Left lung (tissue), 10 donors: ENCODE results near the gene RNF146. TPM values are rescaled to one million over a fixed set of nuclear protein-coding genes. Genes with fewer than 3 reads are reported as not detected.
"Not testable (repeated sequence)": the region's sequence is repeated elsewhere in the genome, so short reads cannot be mapped to it uniquely, and the experiment has no call there.

Experiments
- ATAC-seq: fragments of 200-7000 bp; cut with Tn5 transposase; one replicate; pipeline ENCODE4 v1.9.1; 2020; ENCODE audit warnings: moderate library complexity
- DNase-seq, 4 donors: peaks; one replicate each; pipeline ENCODE4 v3.0.0-alpha.2; 2013 to 2020
- H3K27ac ChIP-seq, 2 donors: fragments of 200-600 bp; sonication (generic) in 1 of 2; one replicate each; pipeline versions ENCODE4 v1.5.0 to v1.8.0; 2020 to 2021
- H3K27me3 ChIP-seq, 2 donors: fragments of 200-600 bp; sonication (generic) in 1 of 2; one replicate each; pipeline versions ENCODE4 v1.5.0 to v1.8.0; 2020 to 2021
- H3K36me3 ChIP-seq, 2 donors: fragments of 200-600 bp; sonication (generic) in 1 of 2; one replicate each; pipeline versions ENCODE4 v1.5.0 to v1.8.0; 2020 to 2021
- H3K4me1 ChIP-seq, 2 donors: fragments of 200-600 bp; one replicate each; pipeline ENCODE4 v1.8.0; 2021
- H3K4me3 ChIP-seq, 2 donors: fragments of 200-600 bp; sonication (generic) in 1 of 2; one replicate each; pipeline versions ENCODE4 v1.5.0 to v1.8.0; 2020 to 2021; ENCODE audit warnings: mild to moderate bottlenecking in 1 of 2
- H3K9me3 ChIP-seq, 2 donors: fragments of 200-600 bp; sonication (generic) in 1 of 2; one replicate each; pipeline versions ENCODE4 v1.5.0 to v1.8.0; 2020 to 2021
- intact Hi-C, 2 donors: fragments of 100-400 bp; cut with DNase I; formaldehyde crosslinking; loops; one replicate each; pipeline versions ENCODE4 v1.11.2 to v1.14.2; 2022
- polyA plus RNA-seq, 6 donors: library from polyadenylated mRNA; unstranded; fragments of 120-200 nt; gene quantifications; one replicate each; pipeline ENCODE4 v1.2.1, GENCODE V29; 2013; ENCODE audit not compliant: insufficient read length in 6 of 6
- total RNA-seq, 2 donors: library from RNA; stranded (reverse); fragmentation: NEBNext Ultra II Directional; extraction: Animal tissue kit (Norgen Biotek cat#: 25700); gene quantifications; one replicate each; pipeline ENCODE4 v1.2.1, GENCODE V29; 2021
- TF ChIP-seq, protein P1 (sequence below), 2 donors: fragments of 200-600 bp; sonication (generic) in 1 of 2; IDR thresholded peaks; one replicate each; pipeline versions ENCODE4 v1.5.0 to v1.8.0; 2021; ENCODE audit warnings: antibody characterized with exemption in 2 of 2
- donor health status: DM: no; HTN: yes; CAD: no.
- donor health status: DM: no; HTN: no; CAD: no.

Gene RNF146
- total and polyA plus RNA-seq, 8 donors, result 46.4 to 129 (median 106) TPM

DNA sequence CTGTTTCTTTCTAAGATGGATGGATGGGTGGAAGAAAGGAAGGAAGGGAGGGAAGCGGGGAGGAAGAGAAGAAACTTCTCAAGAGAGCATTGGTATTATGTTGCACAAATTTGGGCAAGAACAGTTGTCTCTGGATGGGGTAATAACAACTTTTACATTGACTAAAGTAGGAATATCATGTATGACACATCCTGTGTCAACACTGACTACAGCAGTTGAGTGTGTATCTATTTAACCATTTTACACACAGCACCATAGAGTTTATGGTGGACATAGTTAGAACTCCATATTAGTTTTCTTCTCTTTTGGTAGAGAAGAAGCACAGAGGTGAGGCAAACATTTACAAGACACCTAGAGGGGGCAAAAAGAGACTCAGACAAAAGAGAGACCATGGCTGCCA lies 44.2 kb upstream of the RNF146 start:
- Histone ChIP-seq H3K9me3 (no peaks in the 10 kb centered on the region), H3K36me3 (no peaks in the 10 kb centered on the region), H3K4me3 (no peak overlapping the region), H3K4me1 (no peaks in the 10 kb centered on the region), H3K27me3 (no peaks in the 10 kb centered on the region), H3K27ac (no peak overlapping the region)
- intact Hi-C loops, result no loop called here
- DNase-seq (no peak), ATAC-seq (no peak)
- TF ChIP-seq, protein P1, sequence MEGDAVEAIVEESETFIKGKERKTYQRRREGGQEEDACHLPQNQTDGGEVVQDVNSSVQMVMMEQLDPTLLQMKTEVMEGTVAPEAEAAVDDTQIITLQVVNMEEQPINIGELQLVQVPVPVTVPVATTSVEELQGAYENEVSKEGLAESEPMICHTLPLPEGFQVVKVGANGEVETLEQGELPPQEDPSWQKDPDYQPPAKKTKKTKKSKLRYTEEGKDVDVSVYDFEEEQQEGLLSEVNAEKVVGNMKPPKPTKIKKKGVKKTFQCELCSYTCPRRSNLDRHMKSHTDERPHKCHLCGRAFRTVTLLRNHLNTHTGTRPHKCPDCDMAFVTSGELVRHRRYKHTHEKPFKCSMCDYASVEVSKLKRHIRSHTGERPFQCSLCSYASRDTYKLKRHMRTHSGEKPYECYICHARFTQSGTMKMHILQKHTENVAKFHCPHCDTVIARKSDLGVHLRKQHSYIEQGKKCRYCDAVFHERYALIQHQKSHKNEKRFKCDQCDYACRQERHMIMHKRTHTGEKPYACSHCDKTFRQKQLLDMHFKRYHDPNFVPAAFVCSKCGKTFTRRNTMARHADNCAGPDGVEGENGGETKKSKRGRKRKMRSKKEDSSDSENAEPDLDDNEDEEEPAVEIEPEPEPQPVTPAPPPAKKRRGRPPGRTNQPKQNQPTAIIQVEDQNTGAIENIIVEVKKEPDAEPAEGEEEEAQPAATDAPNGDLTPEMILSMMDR (IDR thresholded peaks at IDR 0.05), result no peak

DNA sequence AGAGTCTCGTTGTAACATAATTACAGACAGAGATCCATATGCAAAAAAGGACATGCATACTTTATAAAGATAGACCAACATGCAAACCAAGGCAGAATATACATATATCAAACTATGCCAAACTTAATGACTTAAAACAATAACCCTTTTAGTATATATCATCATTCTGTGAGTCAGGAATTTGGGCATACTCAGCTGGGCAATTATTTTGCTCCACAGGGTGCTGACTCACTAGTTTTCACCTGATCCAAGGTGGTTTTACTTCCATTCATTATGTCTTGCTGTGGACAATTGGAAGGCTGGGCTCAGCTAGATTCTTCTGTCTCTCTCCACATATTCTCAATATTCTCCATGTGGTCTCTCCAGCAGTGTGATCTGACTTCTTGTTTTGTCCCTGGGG lies 41.2 kb upstream of the RNF146 start:
- DNase-seq (no peak), ATAC-seq (no peak)
- no peaks in the 10 kb centered on the region for H3K36me3 ChIP-seq
- no peak overlapping the region for H3K4me3 ChIP-seq
- H3K27ac ChIP-seq, result no peak overlapping the region
- H3K4me1 ChIP-seq, result no peaks in the 10 kb centered on the region
- H3K27me3 ChIP-seq, result no peaks in the 10 kb centered on the region
- intact Hi-C loops, result no loop called here
- TF ChIP-seq, protein P1 (IDR thresholded peaks at IDR 0.05), result no peak
- H3K9me3 ChIP-seq, result peaks cover 0 to 8% of the 10 kb centered on the region in 2 donors

DNA sequence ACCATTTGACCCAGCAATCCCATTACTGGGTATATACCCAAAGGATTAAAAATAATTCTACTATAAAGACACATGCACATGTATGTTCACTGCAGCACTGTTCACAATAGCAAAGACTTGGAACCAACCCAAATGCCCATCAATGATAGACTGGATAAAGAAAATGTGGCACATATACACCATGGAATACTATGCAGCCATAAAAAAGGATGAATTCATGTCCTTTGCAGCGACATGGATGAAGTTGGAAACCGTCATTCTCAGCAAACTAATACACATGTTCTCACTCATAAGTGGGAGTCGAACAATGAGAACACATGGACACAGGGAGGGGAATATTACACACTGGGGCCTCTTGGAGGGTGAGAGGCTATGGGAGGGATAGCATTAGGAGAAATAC lies 32.8 kb upstream of the RNF146 start:
- ATAC-seq, H3K4me3 ChIP-seq, H3K36me3 ChIP-seq: not testable (repeated sequence)

DNA sequence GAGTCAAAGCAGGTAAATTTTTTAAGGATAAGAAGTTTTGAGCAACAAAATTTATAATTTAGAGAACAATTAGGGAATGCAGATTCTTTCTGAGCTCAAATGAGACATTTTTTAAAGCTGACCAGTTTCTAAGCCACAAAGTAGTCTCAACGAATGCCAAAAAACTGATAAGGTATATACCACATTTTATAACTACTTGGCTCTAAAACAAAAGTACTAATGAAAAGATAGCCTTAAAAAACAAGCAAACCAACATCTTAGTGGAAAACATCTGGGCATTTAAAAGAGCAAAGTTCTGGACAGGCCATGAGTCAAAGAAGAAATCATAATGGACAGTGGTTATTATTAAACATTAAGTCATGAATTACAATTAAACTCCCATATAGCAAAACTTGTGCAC lies 23.2 kb upstream of the RNF146 start:
- ATAC-seq (no peak), DNase-seq (no peak)
- H3K4me3 ChIP-seq, result no peak overlapping the region
- TF ChIP-seq, protein P1 (IDR thresholded peaks at IDR 0.05), result no peak
- H3K36me3 ChIP-seq, result no peaks in the 10 kb centered on the region
- H3K27ac ChIP-seq, result no peak overlapping the region
- intact Hi-C loops, result no loop called here
- no peaks in the 10 kb centered on the region for H3K27me3 ChIP-seq
- no peaks in the 10 kb centered on the region for H3K4me1 ChIP-seq
- no peaks in the 10 kb centered on the region for H3K9me3 ChIP-seq

More for the DNA sequence above, 32.8 kb upstream of the RNF146 start:
- H3K27ac ChIP-seq, DNase-seq, H3K27me3 ChIP-seq, intact Hi-C loops, H3K4me1 ChIP-seq: not testable (repeated sequence)
- peaks cover 0 to 28% of the 10 kb centered on the region in 2 donors for H3K9me3 ChIP-seq

DNA sequence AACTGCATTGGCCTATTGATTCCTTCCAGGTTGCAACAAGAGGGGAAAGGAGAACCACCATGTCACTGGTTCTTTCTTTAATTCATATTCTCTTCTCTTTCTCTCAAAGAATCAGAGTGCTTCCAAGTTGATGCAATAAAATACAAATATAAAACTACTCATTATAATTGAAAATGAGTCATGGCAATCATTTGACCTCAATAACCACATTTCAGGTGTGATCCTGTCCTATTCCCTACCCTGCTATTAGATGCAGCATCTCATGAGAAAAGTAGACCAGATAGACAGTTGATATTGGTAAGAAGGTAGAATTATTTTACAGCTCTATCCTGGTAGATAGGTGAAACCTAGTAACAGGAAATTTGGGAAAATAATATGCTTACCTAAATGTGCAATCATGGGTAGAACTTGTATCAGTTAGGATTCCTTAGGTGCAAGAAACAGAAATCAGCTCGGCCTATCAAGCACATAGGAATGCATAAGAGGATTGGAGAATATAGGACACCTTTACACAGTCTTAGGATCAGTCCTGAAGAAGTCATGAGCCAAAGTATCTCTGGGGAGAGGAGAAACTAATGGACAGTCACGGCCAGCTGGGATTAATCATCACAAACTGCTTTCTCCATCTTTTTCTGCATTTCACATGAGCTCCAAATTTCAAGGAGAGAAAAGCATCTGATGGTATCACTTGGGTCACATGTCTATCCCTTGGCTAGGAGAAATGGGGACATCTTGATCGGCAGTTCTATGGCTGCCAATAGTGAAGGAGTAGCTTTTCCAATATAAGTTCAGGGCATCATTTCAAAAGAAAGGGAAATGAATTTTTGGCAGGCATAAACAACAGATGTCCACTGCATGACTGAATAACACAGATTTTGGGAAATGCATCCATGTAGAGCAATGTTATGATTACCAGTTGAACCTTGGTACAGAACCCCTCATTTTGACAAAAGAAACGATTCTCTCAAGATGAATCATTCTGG lies 19.3 kb upstream of the RNF146 start:
- ATAC-seq (no peak), DNase-seq (no peak)
- TF ChIP-seq, protein P1 (IDR thresholded peaks at IDR 0.05), result no peak
- Histone ChIP-seq H3K36me3 (no peaks in the 10 kb centered on the region), H3K4me3 (no peak overlapping the region), H3K27ac (no peak overlapping the region), H3K4me1 (no peaks in the 10 kb centered on the region), H3K27me3 (no peaks in the 10 kb centered on the region), H3K9me3 (no peaks in the 10 kb centered on the region)
- intact Hi-C loops, result no loop called here
